WTC11 (cell line): ENCODE data around the gene AKAP13. TPM values are rescaled to one million over a fixed set of nuclear protein-coding genes. Genes with fewer than 3 reads are reported as not detected.

Source experiments
- ATAC-seq: fragments of 200-7000 bp; cut with Tn5 transposase; 2 replicates; pipeline ENCODE4 v1.10.0; 2021; ENCODE audit warnings: mild to moderate bottlenecking, moderate library complexity
- CTCF ChIA-PET: fragments of 300-600 bp; sonication (Branson Sonifier 250); formaldehyde crosslinking; loops from one replicate; lab custom pipeline; 2021; ENCODE audit warnings: antibody characterized with exemption; lab: Charles Lee
- POLR2A ChIA-PET: fragments of 350-600 bp; sonication (Branson Sonifier 250); formaldehyde crosslinking; loops from one replicate; lab custom pipeline; 2021; ENCODE audit warnings: antibody characterized with exemption; lab: Charles Lee
- DNase-seq: peaks from one replicate; pipeline ENCODE4 v3.0.0; 2021; ENCODE audit warnings: low spot score
- H3K27ac Mint-ChIP-seq: 2 replicates; pipeline ENCODE4 v1.8.0; 2021; ENCODE audit warnings: mixed read lengths
- H3K27me3 Mint-ChIP-seq: 2 replicates; pipeline ENCODE4 v1.8.0; 2021; ENCODE audit warnings: low read depth, mild to moderate bottlenecking, moderate library complexity, mixed read lengths
- H3K36me3 Mint-ChIP-seq: 2 replicates; pipeline ENCODE4 v1.8.0; 2021; ENCODE audit warnings: mixed read lengths
- H3K4me1 Mint-ChIP-seq: 2 replicates; pipeline ENCODE4 v1.8.0; 2022; ENCODE audit warnings: mixed read lengths
- H3K4me3 Mint-ChIP-seq: 2 replicates; pipeline ENCODE4 v1.8.0; 2021; ENCODE audit warnings: mild to moderate bottlenecking, moderate library complexity, mixed read lengths
- H3K9me3 Mint-ChIP-seq: 2 replicates; pipeline ENCODE4 v1.8.0; 2021; ENCODE audit warnings: mixed read lengths
- CTCF ChIP-seq: fragments of 200-600 bp; IDR thresholded peaks from 2 replicates; pipeline ENCODE4 v1.8.0; 2022; ENCODE audit warnings: antibody characterized with exemption
- GABPB1 ChIP-seq: sonication (generic); formaldehyde crosslinking; IDR thresholded peaks from 2 replicates; pipeline ENCODE4 v1.8.1; 2023; ENCODE audit warnings: mild to moderate bottlenecking, missing genetic modification reagents
- GRHL2 ChIP-seq: fragments of 250-450 bp; sonication (Bioruptor Pico); IDR thresholded peaks from 2 replicates; pipeline ENCODE4 v1.8.0; 2022; ENCODE audit warnings: mild to moderate bottlenecking, moderate library complexity; ENCODE audit not compliant: insufficient replicate concordance, severe bottlenecking
- KAT7 ChIP-seq: sonication (generic); formaldehyde crosslinking; IDR thresholded peaks from 2 replicates; pipeline ENCODE4 v1.8.1; 2023; ENCODE audit warnings: missing genetic modification reagents, mild to moderate bottlenecking, borderline replicate concordance
- MLX ChIP-seq: sonication (generic); formaldehyde crosslinking; IDR thresholded peaks from 2 replicates; pipeline ENCODE4 v1.8.1; 2023; ENCODE audit warnings: mild to moderate bottlenecking, missing genetic modification reagents, moderate library complexity
- NFATC4 ChIP-seq: fragments of 250-450 bp; sonication (Bioruptor Pico); IDR thresholded peaks from 2 replicates; pipeline ENCODE4 v1.9.0; 2021; ENCODE audit warnings: mild to moderate bottlenecking
- NFYB ChIP-seq: sonication (generic); formaldehyde crosslinking; conservative IDR thresholded peaks from 2 replicates; pipeline ENCODE4 v1.8.0; 2022; ENCODE audit warnings: low read depth, missing genetic modification reagents
- OVOL2 ChIP-seq: fragments of 250-450 bp; sonication (Bioruptor Pico); IDR thresholded peaks from 2 replicates; pipeline ENCODE4 v1.9.0; 2021; ENCODE audit warnings: mild to moderate bottlenecking, borderline replicate concordance
- PRDM15 ChIP-seq: sonication (generic); formaldehyde crosslinking; IDR thresholded peaks from 2 replicates; pipeline ENCODE4 v1.8.0; 2022; ENCODE audit warnings: missing genetic modification reagents
- RELA ChIP-seq: sonication (generic); formaldehyde crosslinking; IDR thresholded peaks from 2 replicates; pipeline ENCODE4 v1.8.1; 2022; ENCODE audit warnings: missing genetic modification reagents, mild to moderate bottlenecking, borderline replicate concordance
- SOX15 ChIP-seq: fragments of 250-450 bp; sonication (Bioruptor Pico); IDR thresholded peaks from 2 replicates; pipeline ENCODE4 v1.9.0; 2021; ENCODE audit warnings: mild to moderate bottlenecking
- TEAD1 ChIP-seq: sonication (generic); formaldehyde crosslinking; IDR thresholded peaks from 2 replicates; pipeline ENCODE4 v1.8.0; 2022; ENCODE audit warnings: mild to moderate bottlenecking, missing genetic modification reagents
- TP53 ChIP-seq: sonication (generic); formaldehyde crosslinking; IDR thresholded peaks from 2 replicates; pipeline ENCODE4 v1.8.1; 2023; ENCODE audit warnings: mild to moderate bottlenecking, missing genetic modification reagents
- ZNF232 ChIP-seq: sonication (generic); formaldehyde crosslinking; IDR thresholded peaks from 2 replicates; pipeline ENCODE4 v1.8.0; 2022; ENCODE audit warnings: mild to moderate bottlenecking, missing genetic modification reagents
- total RNA-seq: library from RNA; stranded (reverse); gene quantifications from 3 replicates; pipeline ENCODE4 v1.2.3, GENCODE V29; 2021
- TF ChIP-seq, protein P1 (sequence below): sonication (generic); formaldehyde crosslinking; IDR thresholded peaks from 2 replicates; pipeline ENCODE4 v1.8.0; 2022; ENCODE audit warnings: mild to moderate bottlenecking, missing genetic modification reagents
- TF ChIP-seq, protein P2 (sequence below): sonication (generic); formaldehyde crosslinking; IDR thresholded peaks from 2 replicates; pipeline ENCODE4 v1.8.1; 2022; ENCODE audit warnings: mild to moderate bottlenecking, missing genetic modification reagents, moderate library complexity, borderline replicate concordance
- TF ChIP-seq, protein P3 (sequence below): sonication (generic); formaldehyde crosslinking; IDR thresholded peaks from 2 replicates; pipeline ENCODE4 v1.8.1; 2023; ENCODE audit warnings: mild to moderate bottlenecking, moderate library complexity, missing genetic modification reagents
- TF ChIP-seq, protein P4 (sequence below): sonication (generic); formaldehyde crosslinking; IDR thresholded peaks from 2 replicates; pipeline ENCODE4 v1.8.1; 2023; ENCODE audit warnings: mild to moderate bottlenecking, missing genetic modification reagents
- TF ChIP-seq, protein P5 (sequence below): sonication (generic); formaldehyde crosslinking; conservative IDR thresholded peaks from 2 replicates; pipeline ENCODE4 v1.8.1; 2022; ENCODE audit warnings: mild to moderate bottlenecking, missing genetic modification reagents

AKAP13 gene
- total RNA-seq, 1 experiment from 2014 or later: 50.3 TPM

DNA sequence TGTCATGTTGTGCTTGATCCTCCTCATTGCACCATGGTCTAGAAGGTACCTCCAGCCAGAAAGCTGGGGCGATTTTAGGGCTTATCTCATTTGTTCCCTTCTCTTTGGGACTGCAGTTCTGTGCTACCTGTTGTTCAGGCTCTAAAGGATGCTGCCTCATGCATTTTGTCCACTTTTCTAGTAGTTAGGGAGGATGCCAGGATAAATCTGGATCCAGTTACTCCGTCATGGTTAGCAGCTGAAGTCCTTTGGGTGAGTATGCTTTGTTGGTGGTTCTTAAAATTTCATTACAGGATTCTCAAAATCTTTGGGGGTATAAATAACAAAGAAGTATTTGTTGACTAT is 8.9 kb downstream of the AKAP13 start:
- ChIA-PET CTCF (interaction anchor here (0.9 kb wide), 1 partner anchor 8 kb away, joined by 3 read pairs; no protein-coding TSS in a partner anchor), POLR2A (no interaction called here)
- H3K4me3 Mint-ChIP-seq: no peak overlapping the region
- H3K27ac Mint-ChIP-seq: no peak overlapping the region
- peaks cover 20% of the 10 kb centered on the region for H3K4me1 Mint-ChIP-seq
- DNase-seq (no peak), ATAC-seq (no peak)
- no peaks in the 10 kb centered on the region for H3K27me3 Mint-ChIP-seq
- no peaks in the 10 kb centered on the region for H3K9me3 Mint-ChIP-seq
- no peak for TF ChIP-seq SOX15 (CRISPR knock-in tag)
- no peak for TF ChIP-seq RELA (CRISPR knock-in tag)
- no peak for TF ChIP-seq MLX (CRISPR knock-in tag)
- no peak for TF ChIP-seq TP53 (CRISPR knock-in tag)
- no peak for TF ChIP-seq PRDM15 (CRISPR knock-in tag)
- TF ChIP-seq CTCF: no peak
- TF ChIP-seq, protein P1, sequence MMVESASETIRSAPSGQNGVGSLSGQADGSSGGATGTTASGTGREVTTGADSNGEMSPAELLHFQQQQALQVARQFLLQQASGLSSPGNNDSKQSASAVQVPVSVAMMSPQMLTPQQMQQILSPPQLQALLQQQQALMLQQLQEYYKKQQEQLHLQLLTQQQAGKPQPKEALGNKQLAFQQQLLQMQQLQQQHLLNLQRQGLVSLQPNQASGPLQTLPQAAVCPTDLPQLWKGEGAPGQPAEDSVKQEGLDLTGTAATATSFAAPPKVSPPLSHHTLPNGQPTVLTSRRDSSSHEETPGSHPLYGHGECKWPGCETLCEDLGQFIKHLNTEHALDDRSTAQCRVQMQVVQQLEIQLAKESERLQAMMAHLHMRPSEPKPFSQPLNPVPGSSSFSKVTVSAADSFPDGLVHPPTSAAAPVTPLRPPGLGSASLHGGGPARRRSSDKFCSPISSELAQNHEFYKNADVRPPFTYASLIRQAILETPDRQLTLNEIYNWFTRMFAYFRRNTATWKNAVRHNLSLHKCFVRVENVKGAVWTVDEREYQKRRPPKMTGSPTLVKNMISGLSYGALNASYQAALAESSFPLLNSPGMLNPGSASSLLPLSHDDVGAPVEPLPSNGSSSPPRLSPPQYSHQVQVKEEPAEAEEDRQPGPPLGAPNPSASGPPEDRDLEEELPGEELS: no peak
- TF ChIP-seq TEAD1 (CRISPR knock-in tag): no peak
- TF ChIP-seq KAT7 (CRISPR knock-in tag): no peak
- TF ChIP-seq, protein P2, sequence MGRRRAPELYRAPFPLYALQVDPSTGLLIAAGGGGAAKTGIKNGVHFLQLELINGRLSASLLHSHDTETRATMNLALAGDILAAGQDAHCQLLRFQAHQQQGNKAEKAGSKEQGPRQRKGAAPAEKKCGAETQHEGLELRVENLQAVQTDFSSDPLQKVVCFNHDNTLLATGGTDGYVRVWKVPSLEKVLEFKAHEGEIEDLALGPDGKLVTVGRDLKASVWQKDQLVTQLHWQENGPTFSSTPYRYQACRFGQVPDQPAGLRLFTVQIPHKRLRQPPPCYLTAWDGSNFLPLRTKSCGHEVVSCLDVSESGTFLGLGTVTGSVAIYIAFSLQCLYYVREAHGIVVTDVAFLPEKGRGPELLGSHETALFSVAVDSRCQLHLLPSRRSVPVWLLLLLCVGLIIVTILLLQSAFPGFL: no peak
- no peak for TF ChIP-seq GRHL2 (CRISPR knock-in tag)
- TF ChIP-seq, protein P3, sequence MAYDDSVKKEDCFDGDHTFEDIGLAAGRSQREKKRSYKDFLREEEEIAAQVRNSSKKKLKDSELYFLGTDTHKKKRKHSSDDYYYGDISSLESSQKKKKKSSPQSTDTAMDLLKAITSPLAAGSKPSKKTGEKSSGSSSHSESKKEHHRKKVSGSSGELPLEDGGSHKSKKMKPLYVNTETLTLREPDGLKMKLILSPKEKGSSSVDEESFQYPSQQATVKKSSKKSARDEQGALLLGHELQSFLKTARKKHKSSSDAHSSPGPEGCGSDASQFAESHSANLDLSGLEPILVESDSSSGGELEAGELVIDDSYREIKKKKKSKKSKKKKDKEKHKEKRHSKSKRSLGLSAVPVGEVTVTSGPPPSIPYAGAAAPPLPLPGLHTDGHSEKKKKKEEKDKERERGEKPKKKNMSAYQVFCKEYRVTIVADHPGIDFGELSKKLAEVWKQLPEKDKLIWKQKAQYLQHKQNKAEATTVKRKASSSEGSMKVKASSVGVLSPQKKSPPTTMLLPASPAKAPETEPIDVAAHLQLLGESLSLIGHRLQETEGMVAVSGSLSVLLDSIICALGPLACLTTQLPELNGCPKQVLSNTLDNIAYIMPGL (CRISPR knock-in tag): no peak
- TF ChIP-seq ZNF232: no peak
- TF ChIP-seq OVOL2: no peak
- TF ChIP-seq, protein P4, sequence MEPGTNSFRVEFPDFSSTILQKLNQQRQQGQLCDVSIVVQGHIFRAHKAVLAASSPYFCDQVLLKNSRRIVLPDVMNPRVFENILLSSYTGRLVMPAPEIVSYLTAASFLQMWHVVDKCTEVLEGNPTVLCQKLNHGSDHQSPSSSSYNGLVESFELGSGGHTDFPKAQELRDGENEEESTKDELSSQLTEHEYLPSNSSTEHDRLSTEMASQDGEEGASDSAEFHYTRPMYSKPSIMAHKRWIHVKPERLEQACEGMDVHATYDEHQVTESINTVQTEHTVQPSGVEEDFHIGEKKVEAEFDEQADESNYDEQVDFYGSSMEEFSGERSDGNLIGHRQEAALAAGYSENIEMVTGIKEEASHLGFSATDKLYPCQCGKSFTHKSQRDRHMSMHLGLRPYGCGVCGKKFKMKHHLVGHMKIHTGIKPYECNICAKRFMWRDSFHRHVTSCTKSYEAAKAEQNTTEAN (CRISPR knock-in tag): no peak
- TF ChIP-seq, protein P5, sequence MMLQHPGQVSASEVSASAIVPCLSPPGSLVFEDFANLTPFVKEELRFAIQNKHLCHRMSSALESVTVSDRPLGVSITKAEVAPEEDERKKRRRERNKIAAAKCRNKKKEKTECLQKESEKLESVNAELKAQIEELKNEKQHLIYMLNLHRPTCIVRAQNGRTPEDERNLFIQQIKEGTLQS (CRISPR knock-in tag): no peak
- TF ChIP-seq GABPB1 (CRISPR knock-in tag): no peak
- TF ChIP-seq NFATC4: no peak
- no peak for TF ChIP-seq NFYB (CRISPR knock-in tag)
- no peaks in the 10 kb centered on the region for H3K36me3 Mint-ChIP-seq
